Sigmoid colon (tissue), 4 donors: ENCODE measurements around the gene IQCF2.

Source experiments
- EP300 ChIP-seq, 4 donors: sonication (generic); formaldehyde crosslinking; IDR thresholded peaks; one replicate each; pipeline ENCODE4 v1.6.1; 2017; ENCODE audit warnings: antibody characterized with exemption in 4 of 4
- POLR2A ChIP-seq, 2 donors: fragments of 450-650 bp; IDR thresholded peaks; one replicate each; pipeline ENCODE4 v1.6.1; 2016; ENCODE audit warnings: antibody characterized with exemption in 2 of 2, mild to moderate bottlenecking in 2 of 2, moderate library complexity in 2 of 2
- POLR2AphosphoS5 ChIP-seq, 4 donors: sonication (generic); formaldehyde crosslinking; IDR thresholded peaks; one replicate each; pipeline ENCODE4 v1.6.1; 2017; ENCODE audit warnings: antibody characterized with exemption in 4 of 4
- TF ChIP-seq, protein P1 (sequence below), 4 experiments: fragments of 450-650 bp in 3 of 4; fragments of 200-600 bp in 1 of 4; IDR thresholded peaks; one replicate each; pipeline ENCODE4 v1.5.1; 2016 to 2019; ENCODE audit warnings: antibody characterized with exemption in 4 of 4, mild to moderate bottlenecking in 3 of 4, moderate library complexity in 2 of 4

DNA sequence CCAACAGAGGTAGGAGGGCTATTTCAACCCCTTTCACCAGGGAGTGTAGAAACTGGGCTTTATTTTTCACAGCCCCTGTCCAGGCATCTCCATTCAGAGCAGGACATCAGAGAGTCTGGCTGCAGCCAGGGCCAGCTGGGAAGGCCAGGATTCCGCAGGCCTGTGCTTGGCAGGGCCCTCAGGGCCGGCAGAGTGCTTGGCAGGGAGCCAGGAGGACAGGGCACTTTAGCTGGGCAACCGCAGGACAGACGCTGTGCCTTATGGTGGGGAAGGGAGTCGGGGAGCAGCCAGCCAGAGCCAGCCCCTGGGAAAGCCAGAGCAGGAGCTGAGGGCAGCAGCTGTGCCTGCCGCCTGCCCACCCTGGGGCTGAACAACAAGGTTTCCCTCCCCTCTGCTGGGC lies 47.9 kb upstream of the IQCF2 start:
- TF ChIP-seq, protein P1, sequence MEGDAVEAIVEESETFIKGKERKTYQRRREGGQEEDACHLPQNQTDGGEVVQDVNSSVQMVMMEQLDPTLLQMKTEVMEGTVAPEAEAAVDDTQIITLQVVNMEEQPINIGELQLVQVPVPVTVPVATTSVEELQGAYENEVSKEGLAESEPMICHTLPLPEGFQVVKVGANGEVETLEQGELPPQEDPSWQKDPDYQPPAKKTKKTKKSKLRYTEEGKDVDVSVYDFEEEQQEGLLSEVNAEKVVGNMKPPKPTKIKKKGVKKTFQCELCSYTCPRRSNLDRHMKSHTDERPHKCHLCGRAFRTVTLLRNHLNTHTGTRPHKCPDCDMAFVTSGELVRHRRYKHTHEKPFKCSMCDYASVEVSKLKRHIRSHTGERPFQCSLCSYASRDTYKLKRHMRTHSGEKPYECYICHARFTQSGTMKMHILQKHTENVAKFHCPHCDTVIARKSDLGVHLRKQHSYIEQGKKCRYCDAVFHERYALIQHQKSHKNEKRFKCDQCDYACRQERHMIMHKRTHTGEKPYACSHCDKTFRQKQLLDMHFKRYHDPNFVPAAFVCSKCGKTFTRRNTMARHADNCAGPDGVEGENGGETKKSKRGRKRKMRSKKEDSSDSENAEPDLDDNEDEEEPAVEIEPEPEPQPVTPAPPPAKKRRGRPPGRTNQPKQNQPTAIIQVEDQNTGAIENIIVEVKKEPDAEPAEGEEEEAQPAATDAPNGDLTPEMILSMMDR (IDR thresholded peaks at IDR 0.05), result no peak
- TF ChIP-seq POLR2AphosphoS5 (IDR thresholded peaks at IDR 0.05) (no peak), POLR2A (IDR thresholded peaks at IDR 0.05) (no peak), EP300 (IDR thresholded peaks at IDR 0.05) (no peak)
